Upper lobe of right lung (tissue), 1 donor: ENCODE results near the gene EMILIN3. TPM values are rescaled to one million over a fixed set of nuclear protein-coding genes. Genes with fewer than 3 reads are reported as not detected.

ENCODE experiments used
- ATAC-seq: fragments of 200-7000 bp; cut with Tn5 transposase; one replicate; pipeline ENCODE4 v1.9.1; 2020; ENCODE audit warnings: mild to moderate bottlenecking, moderate library complexity
- DNase-seq: peaks from one replicate; pipeline ENCODE4 v3.0.0-alpha.2; 2020
- H3K27ac ChIP-seq: fragments of 200-600 bp; one replicate; pipeline ENCODE4 v1.8.0; 2022
- H3K27me3 ChIP-seq: fragments of 200-600 bp; one replicate; pipeline ENCODE4 v1.8.0; 2022; ENCODE audit warnings: mild to moderate bottlenecking
- H3K36me3 ChIP-seq: fragments of 200-600 bp; one replicate; pipeline ENCODE4 v1.8.0; 2022
- H3K4me1 ChIP-seq: fragments of 200-600 bp; one replicate; pipeline ENCODE4 v1.8.0; 2022
- H3K4me3 ChIP-seq: fragments of 200-600 bp; one replicate; pipeline ENCODE4 v1.8.0; 2022; ENCODE audit warnings: mild to moderate bottlenecking
- H3K9me3 ChIP-seq: fragments of 200-600 bp; one replicate; pipeline ENCODE4 v1.8.0; 2022
- CTCF ChIP-seq: fragments of 200-600 bp; IDR thresholded peaks from one replicate; pipeline ENCODE4 v1.8.0; 2022; ENCODE audit warnings: antibody characterized with exemption
- intact Hi-C: fragments of 100-400 bp; cut with DNase I; formaldehyde crosslinking; loops from one replicate; pipeline ENCODE4 v1.11.0; 2022
- total RNA-seq: library from RNA; stranded (reverse); fragmentation: NEBNext Ultra II Directional; extraction: Animal tissue kit (Norgen Biotek cat#: 25700); gene quantifications from one replicate; pipeline ENCODE4 v1.2.1, GENCODE V29; 2021
- donor health status: DM: no; HTN: yes; CAD: no; lungs with severe emphysema.

EMILIN3 gene
- total RNA-seq, 1 donor from 2014 or later: not detected

- intact Hi-C loops: no loop called here
- Histone ChIP-seq H3K27me3 (no peaks in the 10 kb centered on the region), H3K4me1 (no peaks in the 10 kb centered on the region), H3K9me3 (no peaks in the 10 kb centered on the region), H3K27ac (no peak overlapping the region), H3K4me3 (no peak overlapping the region), H3K36me3 (peaks cover 65% of the 10 kb centered on the region)
- DNase-seq: no peak
- ATAC-seq: no peak
- no peak for TF ChIP-seq CTCF
These were observed 38.8 kb upstream of the EMILIN3 start for GRCh38 chr20:41405436-41405835.

GRCh38 chr20:41403604-41404003, 37.0 kb upstream of the EMILIN3 start:
- intact Hi-C loops: no loop called here
- Histone ChIP-seq H3K9me3 (no peaks in the 10 kb centered on the region), H3K36me3 (peaks cover 47% of the 10 kb centered on the region), H3K27me3 (no peaks in the 10 kb centered on the region), H3K27ac (no peak overlapping the region), H3K4me1 (no peaks in the 10 kb centered on the region), H3K4me3 (no peak overlapping the region)
- ATAC-seq: no peak
- no peak for TF ChIP-seq CTCF
- no peak for DNase-seq

- Histone ChIP-seq H3K9me3 (no peaks in the 10 kb centered on the region), H3K27ac (no peak overlapping the region), H3K27me3 (no peaks in the 10 kb centered on the region), H3K4me1 (no peaks in the 10 kb centered on the region), H3K4me3 (no peak overlapping the region), H3K36me3 (peaks cover 5% of the 10 kb centered on the region)
- TF ChIP-seq CTCF: no peak
- no peak for ATAC-seq
- no peak for DNase-seq
- intact Hi-C loops: no loop called here
These were observed 31.8 kb upstream of the EMILIN3 start for GRCh38 chr20:41398408-41398807.

GRCh38 chr20:41395667-41396664, 29.3 kb upstream of the EMILIN3 start:
- Histone ChIP-seq H3K36me3 (no peaks in the 10 kb centered on the region), H3K9me3 (no peaks in the 10 kb centered on the region), H3K27ac (no peak overlapping the region), H3K4me1 (no peaks in the 10 kb centered on the region), H3K27me3 (no peaks in the 10 kb centered on the region), H3K4me3 (no peak overlapping the region)
- DNase-seq: no peak
- intact Hi-C loops: no loop called here
- ATAC-seq: no peak
- TF ChIP-seq CTCF: no peak

GRCh38 chr20:41394931-41395666, 28.5 kb upstream of the EMILIN3 start:
- no peak overlapping the region for H3K4me3 ChIP-seq
- ATAC-seq (no peak), DNase-seq (no peak)
- H3K27me3 ChIP-seq: no peaks in the 10 kb centered on the region
- no peak for TF ChIP-seq CTCF
- H3K36me3 ChIP-seq: no peaks in the 10 kb centered on the region
- no peaks in the 10 kb centered on the region for H3K9me3 ChIP-seq
- no peak overlapping the region for H3K27ac ChIP-seq
- intact Hi-C loops: no loop called here
- no peaks in the 10 kb centered on the region for H3K4me1 ChIP-seq
